HTR-8/SVneo (cell line): ENCODE measurements around the gene ABCA9.
"Not testable (repeated sequence)": the region's sequence is repeated elsewhere in the genome, so short reads cannot be mapped to it uniquely, and the experiment has no call there.

Source experiments
- DNase-seq: peaks from one replicate; pipeline ENCODE4 v3.0.0; 2011; ENCODE audit warnings: low spot score, mixed read lengths; ENCODE audit not compliant: insufficient read length
- FAIRE-seq: peaks from 2 replicates; lab custom pipeline; 2011; peaks lifted over from hg19 to GRCh38; lab: Jason Lieb, UNC

Gene ABCA9

GRCh38 chr17:69046121-69046807 is 14.5 kb downstream of the ABCA9 start:
- no peak for FAIRE-seq
- DNase-seq = no peak

DNA sequence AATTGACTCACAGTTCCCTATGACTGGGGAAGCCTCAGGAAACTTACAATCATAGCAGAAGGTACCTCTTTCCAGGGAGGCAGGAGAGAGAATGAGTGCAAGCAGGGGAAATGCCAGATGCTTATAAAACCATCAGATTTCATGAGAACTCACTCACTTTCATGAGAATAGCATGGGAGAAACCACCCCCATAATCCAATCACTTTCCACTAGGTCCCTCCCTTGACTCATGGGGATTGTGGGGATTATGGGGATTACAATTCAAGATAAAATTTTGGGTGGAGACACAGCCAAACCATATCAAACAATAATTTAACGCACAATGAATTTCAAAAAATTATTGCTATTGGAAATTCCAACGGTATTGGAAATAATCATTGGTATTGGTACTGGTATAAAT is 15.1 kb downstream of the ABCA9 start:
- no peak for FAIRE-seq
- no peak for DNase-seq

GRCh38 chr17:69044371-69044770 is 16.4 kb downstream of the ABCA9 start:
- DNase-seq (no peak), FAIRE-seq (no peak)

- DNase-seq (no peak), FAIRE-seq (no peak)
Observed at GRCh38 chr17:69043098-69043734, 17.5 kb downstream of the ABCA9 start.

DNA sequence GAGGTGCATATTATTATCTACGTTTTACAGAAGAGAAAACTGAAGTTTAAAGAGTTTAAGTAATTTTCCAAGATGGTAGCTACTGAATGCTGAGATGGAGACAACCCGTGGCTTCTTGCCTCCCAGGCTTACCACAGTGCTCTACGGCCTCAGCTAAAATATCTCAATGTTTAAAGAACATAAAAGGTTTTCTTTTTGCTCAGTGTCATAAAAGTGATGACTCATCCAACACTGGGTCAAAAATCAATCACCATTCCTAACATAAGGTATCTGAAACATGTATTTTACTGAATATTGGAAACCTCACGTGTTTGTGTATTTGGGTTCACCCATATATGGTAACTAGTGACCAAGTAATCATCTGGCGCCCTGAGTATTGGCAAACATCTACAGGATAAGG is 18.4 kb downstream of the ABCA9 start:
- DNase-seq (no peak), FAIRE-seq (no peak)

DNA sequence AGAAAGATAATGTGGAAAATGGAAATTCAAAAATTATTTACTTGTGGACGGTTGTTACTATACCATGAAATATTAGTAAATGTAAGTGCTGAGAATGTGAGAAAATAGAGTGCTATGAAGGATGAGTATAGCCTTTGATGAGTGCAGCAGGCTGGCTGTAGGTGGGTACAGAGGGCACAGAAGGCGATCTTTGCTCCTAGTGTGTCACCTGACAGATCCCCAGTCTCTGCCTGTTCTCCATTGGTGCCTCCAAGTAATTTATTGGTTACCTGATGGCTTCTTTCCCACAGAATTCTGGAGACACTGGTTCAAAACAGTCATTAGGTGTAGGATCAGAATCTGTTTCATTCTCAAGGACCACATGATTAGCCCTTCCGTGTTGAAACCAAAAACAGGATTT is 28.9 kb downstream of the ABCA9 start:
- FAIRE-seq (no peak), DNase-seq (no peak)

GRCh38 chr17:69030169-69030568 is 30.6 kb downstream of the ABCA9 start:
- FAIRE-seq (no peak), DNase-seq (no peak)

GRCh38 chr17:69018687-69019086 is 42.0 kb downstream of the ABCA9 start:
- DNase-seq (no peak), FAIRE-seq (no peak)

DNA sequence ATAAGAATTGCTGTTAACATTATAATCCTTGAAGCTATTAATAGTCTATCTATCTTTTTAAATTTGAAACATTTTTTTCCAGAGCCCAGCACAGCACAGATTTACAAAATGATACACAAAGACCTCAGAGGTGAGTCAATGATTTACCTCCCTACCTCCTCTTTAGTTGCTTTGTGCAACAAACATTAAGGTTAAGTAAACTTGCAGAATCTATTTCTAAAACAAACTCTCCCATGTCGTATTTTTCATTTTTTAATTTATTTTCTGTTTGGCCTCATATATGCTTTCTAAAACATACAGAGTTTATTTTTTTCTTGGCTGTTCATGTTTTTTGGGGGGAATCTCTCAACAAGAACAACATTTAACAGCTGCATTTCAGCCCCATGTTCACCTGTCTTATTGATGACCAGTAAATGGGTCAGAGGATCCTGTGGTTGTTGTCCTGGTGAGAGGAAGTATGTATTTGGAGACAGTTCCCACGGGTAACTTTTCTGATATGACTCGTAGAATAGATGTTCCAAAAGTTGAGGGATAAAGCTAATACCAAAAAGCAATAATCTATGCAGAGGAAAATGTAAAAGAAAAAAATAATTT is 42.6 kb downstream of the ABCA9 start:
- DNase-seq = no peak
- no peak for FAIRE-seq

GRCh38 chr17:69015631-69016030 is 45.1 kb downstream of the ABCA9 start:
- no peak for DNase-seq
- FAIRE-seq = no peak

GRCh38 chr17:69012895-69013805 is 47.6 kb downstream of the ABCA9 start:
- DNase-seq (peak; percentile 38), FAIRE-seq (peak; percentile 71)

- FAIRE-seq = no peak
- no peak for DNase-seq
Observed at GRCh38 chr17:69009930-69010329, 50.8 kb downstream of the ABCA9 start.

GRCh38 chr17:69004759-69005158 is 56.0 kb downstream of the ABCA9 start:
- not testable (repeated sequence) for DNase-seq, FAIRE-seq

- not testable (repeated sequence) for DNase-seq, FAIRE-seq
Observed at GRCh38 chr17:68999743-69000142, 61.0 kb downstream of the ABCA9 start.

- FAIRE-seq (no peak), DNase-seq (no peak)
Observed at GRCh38 chr17:68993112-68993511, 67.6 kb downstream of the ABCA9 start.

DNA sequence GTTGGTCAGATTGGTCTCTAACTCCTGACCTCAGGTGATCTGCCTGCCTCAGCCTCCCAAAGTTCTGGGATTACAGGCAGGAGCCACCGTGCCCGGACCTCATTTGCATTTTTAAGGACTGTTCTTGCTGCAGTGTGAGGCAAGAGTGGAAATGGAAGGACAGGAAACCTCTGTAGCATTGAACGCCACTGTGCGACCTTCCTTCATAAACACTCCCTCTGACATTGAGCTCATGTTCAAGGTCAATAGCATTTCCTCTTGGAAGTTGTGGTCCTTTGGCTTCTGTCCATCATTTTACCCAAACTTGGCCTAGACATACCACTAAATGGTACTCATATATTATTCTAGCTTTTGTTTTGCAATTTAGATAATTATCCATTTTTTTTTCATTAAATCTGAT is 72.8 kb downstream of the ABCA9 start:
- FAIRE-seq (no peak), DNase-seq (no peak)

- FAIRE-seq (no peak), DNase-seq (peak; percentile 65)
Observed at GRCh38 chr17:68981288-68981687, 79.4 kb downstream of the ABCA9 start.

- peak; percentile 66 for FAIRE-seq
- no peak for DNase-seq
Observed at GRCh38 chr17:68973098-68973846, 87.5 kb downstream of the ABCA9 start.

GRCh38 chr17:68972119-68972704 is 88.5 kb downstream of the ABCA9 start:
- FAIRE-seq = no peak
- DNase-seq = peak; percentile 27
